Transverse colon (tissue), 4 donors: ENCODE results near the gene PDE6D.

Source experiments
- EP300 ChIP-seq: sonication (generic); formaldehyde crosslinking; IDR thresholded peaks from one replicate; pipeline ENCODE4 v1.6.1; 2017; ENCODE audit warnings: antibody characterized with exemption, low read depth
- POLR2AphosphoS5 ChIP-seq, 3 donors: sonication (generic); formaldehyde crosslinking; IDR thresholded peaks; one replicate each; pipeline ENCODE4 v1.6.1; 2016; ENCODE audit warnings: antibody characterized with exemption in 3 of 3
- TF ChIP-seq, protein P1 (sequence below), 5 experiments: fragments of 200-600 bp in 3 of 5; fragments of 450-650 bp in 2 of 5; sonication (generic) in 3 of 5; IDR thresholded peaks; 1 replicate in 2 of 5; 2 replicates in 3 of 5; pipeline ENCODE4 v1.5.1; 2016 to 2017; ENCODE audit warnings: antibody characterized with exemption in 5 of 5, inconsistent platforms in 3 of 5, mild to moderate bottlenecking in 2 of 5, moderate library complexity in 1 of 5

DNA sequence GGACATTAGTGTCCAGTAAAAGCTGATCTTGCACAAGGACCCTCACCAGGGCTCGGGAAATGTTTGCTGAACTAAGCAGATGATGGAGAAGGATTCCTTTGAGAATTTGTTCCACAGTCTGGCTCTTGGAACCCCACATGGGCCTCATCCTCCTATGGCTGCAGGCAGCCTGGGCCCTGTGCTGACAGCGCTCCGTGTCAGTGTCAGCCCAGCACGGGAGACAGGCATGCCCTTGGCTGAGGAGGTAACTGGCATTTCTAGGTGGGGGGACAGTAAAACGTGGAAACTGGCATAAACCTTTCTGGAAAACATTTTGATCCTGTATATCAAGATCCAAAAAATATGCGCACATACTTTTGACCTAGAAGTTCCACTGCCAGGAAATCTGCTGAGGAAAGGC lies 62.3 kb downstream of the PDE6D start:
- TF ChIP-seq, protein P1, sequence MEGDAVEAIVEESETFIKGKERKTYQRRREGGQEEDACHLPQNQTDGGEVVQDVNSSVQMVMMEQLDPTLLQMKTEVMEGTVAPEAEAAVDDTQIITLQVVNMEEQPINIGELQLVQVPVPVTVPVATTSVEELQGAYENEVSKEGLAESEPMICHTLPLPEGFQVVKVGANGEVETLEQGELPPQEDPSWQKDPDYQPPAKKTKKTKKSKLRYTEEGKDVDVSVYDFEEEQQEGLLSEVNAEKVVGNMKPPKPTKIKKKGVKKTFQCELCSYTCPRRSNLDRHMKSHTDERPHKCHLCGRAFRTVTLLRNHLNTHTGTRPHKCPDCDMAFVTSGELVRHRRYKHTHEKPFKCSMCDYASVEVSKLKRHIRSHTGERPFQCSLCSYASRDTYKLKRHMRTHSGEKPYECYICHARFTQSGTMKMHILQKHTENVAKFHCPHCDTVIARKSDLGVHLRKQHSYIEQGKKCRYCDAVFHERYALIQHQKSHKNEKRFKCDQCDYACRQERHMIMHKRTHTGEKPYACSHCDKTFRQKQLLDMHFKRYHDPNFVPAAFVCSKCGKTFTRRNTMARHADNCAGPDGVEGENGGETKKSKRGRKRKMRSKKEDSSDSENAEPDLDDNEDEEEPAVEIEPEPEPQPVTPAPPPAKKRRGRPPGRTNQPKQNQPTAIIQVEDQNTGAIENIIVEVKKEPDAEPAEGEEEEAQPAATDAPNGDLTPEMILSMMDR (IDR thresholded peaks at IDR 0.05) = no peak
- TF ChIP-seq POLR2AphosphoS5 (IDR thresholded peaks at IDR 0.05) (no peak), EP300 (no peak)
